ENCODE results near the gene ZNF765.
"Not testable (repeated sequence)": the region's sequence is repeated elsewhere in the genome, so short reads cannot be mapped to it uniquely, and the experiment has no call there.

The ZNF765 gene

GRCh38 chr19:53394974-53395839 is at the start of gene ZNF765:
Gene ZNF765 (plus strand): TSS chr19:53395149. CDS start chr19:53398016, 2,867 bp downstream.
- DNase-seq (ENCODE audit: low read depth, low spot score): peak; percentile 83

- no peak for DNase-seq (ENCODE audit: low read depth, low spot score)
Observed at GRCh38 chr19:53355739-53356138, 39.2 kb upstream of the ZNF765 start.

- DNase-seq (ENCODE audit: low read depth, low spot score): no peak
Observed at GRCh38 chr19:53357821-53358581, 36.9 kb upstream of the ZNF765 start.

- not testable (repeated sequence) for DNase-seq (ENCODE audit: low read depth, low spot score)
Observed at GRCh38 chr19:53360056-53360455, 34.9 kb upstream of the ZNF765 start.

- peak; percentile 40 for DNase-seq (ENCODE audit: low read depth, low spot score)
Observed at GRCh38 chr19:53365134-53365898, 29.6 kb upstream of the ZNF765 start, which contains the start of gene ZNF525. Gene ZNF525 (plus strand): TSS chr19:53365705. CDS start chr19:53372282, 6,577 bp downstream.

GRCh38 chr19:53365899-53366493 is 29.0 kb upstream of the ZNF765 start:
- no peak for DNase-seq (ENCODE audit: low read depth, low spot score)

GRCh38 chr19:53372196-53372595 is 22.8 kb upstream of the ZNF765 start:
- DNase-seq (ENCODE audit: low read depth, low spot score): no peak

GRCh38 chr19:53374288-53374687 is 20.7 kb upstream of the ZNF765 start:
- no peak for DNase-seq (ENCODE audit: low read depth, low spot score)

- no peak for DNase-seq (ENCODE audit: low read depth, low spot score)
Observed at GRCh38 chr19:53374743-53375142, 20.2 kb upstream of the ZNF765 start.

- no peak for DNase-seq (ENCODE audit: low read depth, low spot score)
Observed at GRCh38 chr19:53381376-53381775, 13.6 kb upstream of the ZNF765 start.

- no peak for DNase-seq (ENCODE audit: low read depth, low spot score)
Observed at GRCh38 chr19:53388168-53388567, 6.8 kb upstream of the ZNF765 start.

- no peak for DNase-seq (ENCODE audit: low read depth, low spot score)
Observed at GRCh38 chr19:53388904-53389303, 6.0 kb upstream of the ZNF765 start.

- no peak for DNase-seq (ENCODE audit: low read depth, low spot score)
Observed at GRCh38 chr19:53389571-53389970, 5.4 kb upstream of the ZNF765 start.

- no peak for DNase-seq (ENCODE audit: low read depth, low spot score)
Observed at GRCh38 chr19:53389978-53390377, 5.0 kb upstream of the ZNF765 start.

GRCh38 chr19:53394522-53394973 is 401 bp upstream of the ZNF765 start:
- no peak for DNase-seq (ENCODE audit: low read depth, low spot score)

GRCh38 chr19:53395840-53396524 is 1.0 kb downstream of the ZNF765 start:
- DNase-seq (ENCODE audit: low read depth, low spot score): not testable (repeated sequence)

- DNase-seq (ENCODE audit: low read depth, low spot score): no peak
Observed at GRCh38 chr19:53396525-53396868, 1.5 kb downstream of the ZNF765 start.

- DNase-seq (ENCODE audit: low read depth, low spot score): not testable (repeated sequence)
Observed at GRCh38 chr19:53397918-53398317, 3.0 kb downstream of the ZNF765 start.

- DNase-seq (ENCODE audit: low read depth, low spot score): no peak
Observed at GRCh38 chr19:53409505-53410204, 14.7 kb downstream of the ZNF765 start.
